SK-N-MC (cell line): ENCODE measurements around the gene PIP4K2C.

Experiments used
- EZH2 ChIP-seq: fragments of 200-600 bp; sonication (generic); IDR thresholded peaks from one replicate; pipeline ENCODE4 v1.6.1; 2017; ENCODE audit warnings: antibody characterized with exemption
- POLR2AphosphoS5 ChIP-seq: IDR thresholded peaks from 2 replicates; pipeline ENCODE4 v1.6.1; 2012; ENCODE audit warnings: mild to moderate bottlenecking, low read depth, low read length, borderline replicate concordance

- TF ChIP-seq EZH2 (no peak), POLR2AphosphoS5 (no peak)
Observed at GRCh38 chr12:57541717-57542116, 49.3 kb upstream of the PIP4K2C start.
